BLaER1 (cell line): ENCODE results near the gene TMEM204.
A peak's percentile ranks its signal among the peaks of the same experiment; 100 is the strongest.

Experiments
- H3K27ac ChIP-seq: shearing (Covaris generic); formaldehyde crosslinking; 2 replicates; pipeline ENCODE4 v1.8.1; 2022
- H3K27me3 ChIP-seq: shearing (Covaris generic); formaldehyde crosslinking; 2 replicates; pipeline ENCODE4 v1.8.1; 2022
- H3K36me3 ChIP-seq: shearing (Covaris generic); formaldehyde crosslinking; 2 replicates; pipeline ENCODE4 v1.8.1; 2022
- H3K4me1 ChIP-seq: shearing (Covaris generic); formaldehyde crosslinking; 2 replicates; pipeline ENCODE4 v1.8.1; 2022
- H3K4me2 ChIP-seq: shearing (Covaris generic); formaldehyde crosslinking; 2 replicates; pipeline ENCODE4 v1.8.1; 2022
- H3K4me3 ChIP-seq: shearing (Covaris generic); formaldehyde crosslinking; 2 replicates; pipeline ENCODE4 v1.8.1; 2022
- H3K9ac ChIP-seq: shearing (Covaris generic); formaldehyde crosslinking; 2 replicates; pipeline ENCODE4 v1.8.1; 2022
- H3K9me3 ChIP-seq: shearing (Covaris generic); formaldehyde crosslinking; 2 replicates; pipeline ENCODE4 v1.8.1; 2022
- H4K20me1 ChIP-seq: shearing (Covaris generic); formaldehyde crosslinking; 2 replicates; pipeline ENCODE4 v1.8.1; 2022
- Cebpa-rat ChIP-seq: shearing (Covaris generic); IDR thresholded peaks from 2 replicates; pipeline ENCODE4 v1.8.1; 2022

Gene TMEM204

GRCh38 chr16:1530349-1530882 lies 3.0 kb upstream of the TMEM204 start:
- H3K27me3 ChIP-seq, result peaks cover 55% of the 10 kb centered on the region

GRCh38 chr16:1530883-1531637 lies 2.4 kb upstream of the TMEM204 start:
- no peaks in the 10 kb centered on the region; the same call in 1 of the 2 replicates for H3K36me3 ChIP-seq
- H3K4me1 ChIP-seq, result peaks cover 77% of the 10 kb centered on the region
- H4K20me1 ChIP-seq, result peaks cover 75% of the 10 kb centered on the region
- peaks cover 62% of the 10 kb centered on the region for H3K27me3 ChIP-seq
- TF ChIP-seq Cebpa-rat, result no peak
- H3K4me2 ChIP-seq, result peak overlapping the region; percentile 92
- no peaks in the 10 kb centered on the region for H3K9me3 ChIP-seq
- H3K27ac ChIP-seq, result no peak overlapping the region
- 0 out of 2 replicates have a peak overlapping the region, but pooled peaks have one; percentile 8 for H3K9ac ChIP-seq
- no peak overlapping the region for H3K4me3 ChIP-seq

More at GRCh38 chr16:1530349-1530882, 3.0 kb upstream of the TMEM204 start:
- Histone ChIP-seq H3K27ac (no peak overlapping the region), H3K36me3 (no peaks in the 10 kb centered on the region; the same call in 1 of the 2 replicates), H3K4me3 (no peak overlapping the region), H3K9ac (no peak overlapping the region), H3K9me3 (no peaks in the 10 kb centered on the region), H3K4me2 (peak overlapping the region; percentile 92), H3K4me1 (peaks cover 77% of the 10 kb centered on the region), H4K20me1 (peaks cover 69% of the 10 kb centered on the region)
- TF ChIP-seq Cebpa-rat, result no peak

GRCh38 chr16:1531638-1531910 lies 1.9 kb upstream of the TMEM204 start:
- no peak for TF ChIP-seq Cebpa-rat
- Histone ChIP-seq H3K4me2 (peak overlapping the region; percentile 92), H3K27me3 (peaks cover 67% of the 10 kb centered on the region), H3K27ac (no peak overlapping the region), H3K4me3 (no peak overlapping the region), H4K20me1 (peaks cover 80% of the 10 kb centered on the region), H3K4me1 (peaks cover 77% of the 10 kb centered on the region), H3K36me3 (no peaks in the 10 kb centered on the region; the same call in 1 of the 2 replicates), H3K9me3 (no peaks in the 10 kb centered on the region), H3K9ac (0 out of 2 replicates have a peak overlapping the region, but pooled peaks have one; percentile 8)

- Histone ChIP-seq H3K4me2 (peak overlapping the region; percentile 92), H3K9ac (peak overlapping the region; percentile 8; the same call in 1 of the 2 replicates), H3K27me3 (peaks cover 73% of the 10 kb centered on the region), H3K27ac (no peak overlapping the region), H3K4me1 (peaks cover 77% of the 10 kb centered on the region), H3K9me3 (no peaks in the 10 kb centered on the region), H3K36me3 (no peaks in the 10 kb centered on the region; the same call in 1 of the 2 replicates), H3K4me3 (peak overlapping the region; percentile 37), H4K20me1 (peaks cover 87% of the 10 kb centered on the region)
- no peak for TF ChIP-seq Cebpa-rat
Measured at GRCh38 chr16:1532081-1532760, 1.2 kb upstream of the TMEM204 start.

GRCh38 chr16:1532771-1533170 lies 695 bp upstream of the TMEM204 start:
- Histone ChIP-seq H4K20me1 (peaks cover 92% of the 10 kb centered on the region), H3K9ac (no peak overlapping the region), H3K36me3 (no peaks in the 10 kb centered on the region; the same call in 1 of the 2 replicates)

GRCh38 chr16:1534021-1535020 lies 855 bp downstream of the TMEM204 start:
- no peak overlapping the region for H3K27ac ChIP-seq
- peaks cover 100% of the 10 kb centered on the region for H4K20me1 ChIP-seq
- H3K4me1 ChIP-seq, result peaks cover 88% of the 10 kb centered on the region
- H3K9ac ChIP-seq, result no peak overlapping the region
- H3K4me3 ChIP-seq, result no peak overlapping the region
- no peaks in the 10 kb centered on the region; the same call in 1 of the 2 replicates for H3K36me3 ChIP-seq
- TF ChIP-seq Cebpa-rat, result no peak
- no peaks in the 10 kb centered on the region for H3K9me3 ChIP-seq
- H3K4me2 ChIP-seq, result peak overlapping the region; percentile 92
- H3K27me3 ChIP-seq, result peaks cover 81% of the 10 kb centered on the region

More at GRCh38 chr16:1532771-1533170, 695 bp upstream of the TMEM204 start:
- no peak overlapping the region for H3K27ac ChIP-seq
- no peak for TF ChIP-seq Cebpa-rat
- H3K27me3 ChIP-seq, result peaks cover 79% of the 10 kb centered on the region
- 0 out of 2 replicates have a peak overlapping the region, but pooled peaks have one; percentile 37 for H3K4me3 ChIP-seq
- peak overlapping the region; percentile 92 for H3K4me2 ChIP-seq
- no peaks in the 10 kb centered on the region for H3K9me3 ChIP-seq
- H3K4me1 ChIP-seq, result peaks cover 77% of the 10 kb centered on the region

GRCh38 chr16:1535391-1536291 lies 2.2 kb downstream of the TMEM204 start:
- H3K9me3 ChIP-seq, result no peaks in the 10 kb centered on the region
- H3K9ac ChIP-seq, result no peak overlapping the region
- H3K4me1 ChIP-seq, result peaks cover 100% of the 10 kb centered on the region
- no peak overlapping the region for H3K4me3 ChIP-seq
- peak overlapping the region; percentile 91 for H3K4me2 ChIP-seq
- H4K20me1 ChIP-seq, result peaks cover 100% of the 10 kb centered on the region
- no peak overlapping the region for H3K27ac ChIP-seq
- TF ChIP-seq Cebpa-rat, result no peak
- no peaks in the 10 kb centered on the region; the same call in 1 of the 2 replicates for H3K36me3 ChIP-seq
- peaks cover 90% of the 10 kb centered on the region for H3K27me3 ChIP-seq

- H3K27me3 ChIP-seq, result peaks cover 89% of the 10 kb centered on the region
Measured at GRCh38 chr16:1536601-1537000, 3.1 kb downstream of the TMEM204 start.

More at GRCh38 chr16:1536601-1537000, 3.1 kb downstream of the TMEM204 start:
- H3K4me2 ChIP-seq, result peak overlapping the region; percentile 91
- H3K4me3 ChIP-seq, result no peak overlapping the region
- no peaks in the 10 kb centered on the region for H3K9me3 ChIP-seq
- no peak overlapping the region for H3K9ac ChIP-seq
- H3K36me3 ChIP-seq, result no peaks in the 10 kb centered on the region; the same call in 1 of the 2 replicates
- H3K4me1 ChIP-seq, result peaks cover 100% of the 10 kb centered on the region
- no peak overlapping the region for H3K27ac ChIP-seq
- TF ChIP-seq Cebpa-rat, result no peak
- peaks cover 100% of the 10 kb centered on the region for H4K20me1 ChIP-seq
